GM19025 (cell line): ENCODE data around the gene XRN1.
"Not testable (repeated sequence)": the region's sequence is repeated elsewhere in the genome, so short reads cannot be mapped to it uniquely, and the experiment has no call there.

Experiments used
- ATAC-seq: cut with Tn5 transposase; IDR thresholded peaks from one replicate; pipeline ENCODE4 v1.9.1; 2021; ENCODE audit warnings: mild to moderate bottlenecking, low read depth, moderate library complexity; ENCODE audit not compliant: unreplicated experiment

XRN1 gene, protein sequence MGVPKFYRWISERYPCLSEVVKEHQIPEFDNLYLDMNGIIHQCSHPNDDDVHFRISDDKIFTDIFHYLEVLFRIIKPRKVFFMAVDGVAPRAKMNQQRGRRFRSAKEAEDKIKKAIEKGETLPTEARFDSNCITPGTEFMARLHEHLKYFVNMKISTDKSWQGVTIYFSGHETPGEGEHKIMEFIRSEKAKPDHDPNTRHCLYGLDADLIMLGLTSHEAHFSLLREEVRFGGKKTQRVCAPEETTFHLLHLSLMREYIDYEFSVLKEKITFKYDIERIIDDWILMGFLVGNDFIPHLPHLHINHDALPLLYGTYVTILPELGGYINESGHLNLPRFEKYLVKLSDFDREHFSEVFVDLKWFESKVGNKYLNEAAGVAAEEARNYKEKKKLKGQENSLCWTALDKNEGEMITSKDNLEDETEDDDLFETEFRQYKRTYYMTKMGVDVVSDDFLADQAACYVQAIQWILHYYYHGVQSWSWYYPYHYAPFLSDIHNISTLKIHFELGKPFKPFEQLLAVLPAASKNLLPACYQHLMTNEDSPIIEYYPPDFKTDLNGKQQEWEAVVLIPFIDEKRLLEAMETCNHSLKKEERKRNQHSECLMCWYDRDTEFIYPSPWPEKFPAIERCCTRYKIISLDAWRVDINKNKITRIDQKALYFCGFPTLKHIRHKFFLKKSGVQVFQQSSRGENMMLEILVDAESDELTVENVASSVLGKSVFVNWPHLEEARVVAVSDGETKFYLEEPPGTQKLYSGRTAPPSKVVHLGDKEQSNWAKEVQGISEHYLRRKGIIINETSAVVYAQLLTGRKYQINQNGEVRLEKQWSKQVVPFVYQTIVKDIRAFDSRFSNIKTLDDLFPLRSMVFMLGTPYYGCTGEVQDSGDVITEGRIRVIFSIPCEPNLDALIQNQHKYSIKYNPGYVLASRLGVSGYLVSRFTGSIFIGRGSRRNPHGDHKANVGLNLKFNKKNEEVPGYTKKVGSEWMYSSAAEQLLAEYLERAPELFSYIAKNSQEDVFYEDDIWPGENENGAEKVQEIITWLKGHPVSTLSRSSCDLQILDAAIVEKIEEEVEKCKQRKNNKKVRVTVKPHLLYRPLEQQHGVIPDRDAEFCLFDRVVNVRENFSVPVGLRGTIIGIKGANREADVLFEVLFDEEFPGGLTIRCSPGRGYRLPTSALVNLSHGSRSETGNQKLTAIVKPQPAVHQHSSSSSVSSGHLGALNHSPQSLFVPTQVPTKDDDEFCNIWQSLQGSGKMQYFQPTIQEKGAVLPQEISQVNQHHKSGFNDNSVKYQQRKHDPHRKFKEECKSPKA (N-terminal part only)

DNA sequence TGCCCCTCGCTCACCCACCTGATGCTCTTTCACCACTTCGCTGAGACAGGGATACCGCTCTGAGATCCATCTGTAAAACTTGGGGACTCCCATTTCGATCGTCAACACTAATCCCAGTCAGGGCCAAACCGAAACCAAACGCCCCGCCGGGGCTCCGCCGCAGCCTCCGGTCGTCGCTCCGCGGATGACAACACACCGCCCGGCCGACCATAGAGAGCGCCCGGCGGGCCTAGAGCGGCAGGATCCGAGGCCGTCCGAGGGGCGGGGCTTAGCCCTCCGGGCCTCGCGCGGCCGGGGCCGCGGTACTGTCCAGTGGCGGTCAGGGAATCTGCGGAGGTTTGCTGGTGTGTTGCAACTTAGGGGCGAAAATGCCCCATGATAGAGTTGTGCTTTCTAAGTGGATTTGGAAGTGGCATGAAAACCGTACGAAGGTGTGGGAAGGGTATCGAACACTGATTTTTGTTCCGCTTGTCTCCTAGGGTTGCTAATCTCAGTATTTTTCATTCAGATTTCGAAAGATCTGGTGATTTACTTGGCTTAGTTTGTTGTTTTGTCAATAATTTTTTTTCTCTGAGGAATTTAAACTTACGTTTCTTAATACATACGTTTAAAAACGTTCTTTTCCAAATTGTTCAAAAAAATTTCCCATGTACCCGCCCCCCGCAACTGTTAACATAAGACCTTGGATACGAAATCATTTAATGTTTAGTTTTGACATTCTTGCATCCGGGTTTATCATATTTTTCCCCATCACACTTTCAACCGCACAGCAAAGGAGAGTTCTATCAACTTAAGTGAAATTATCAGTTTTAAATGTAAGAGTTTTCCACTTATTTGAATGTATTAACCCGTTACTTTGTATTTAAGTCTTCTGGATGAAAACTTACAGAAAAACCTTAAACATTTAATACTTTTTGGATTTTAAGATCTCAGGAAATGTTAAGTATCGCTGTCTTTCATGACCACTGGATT is at the start of gene XRN1:
Gene XRN1, minus strand, starts transcription at position 186 of the 972 bp plus-strand sequence. Its CDS starts 93 bp downstream, at position 93.
- ATAC-seq, result peak; percentile 83

DNA sequence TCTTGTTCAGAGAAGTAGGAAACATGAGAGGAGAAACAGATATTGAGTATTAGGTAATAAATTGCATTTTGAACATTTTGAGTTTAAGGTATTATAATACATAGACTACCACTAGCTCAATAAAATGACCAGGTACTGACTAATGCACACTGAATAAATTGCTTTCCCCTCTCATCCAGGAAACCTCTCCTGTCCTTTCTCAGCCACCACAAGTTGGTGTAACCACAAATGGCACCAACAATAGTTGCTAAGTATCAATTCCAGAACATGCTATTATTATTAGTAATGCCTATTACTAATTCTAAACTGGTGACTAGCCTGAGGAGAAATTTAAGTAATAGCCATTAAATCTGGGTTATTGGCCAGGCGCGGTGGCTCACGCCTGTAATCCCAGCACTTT is 47.3 kb upstream of the XRN1 start:
- no peak for ATAC-seq

DNA sequence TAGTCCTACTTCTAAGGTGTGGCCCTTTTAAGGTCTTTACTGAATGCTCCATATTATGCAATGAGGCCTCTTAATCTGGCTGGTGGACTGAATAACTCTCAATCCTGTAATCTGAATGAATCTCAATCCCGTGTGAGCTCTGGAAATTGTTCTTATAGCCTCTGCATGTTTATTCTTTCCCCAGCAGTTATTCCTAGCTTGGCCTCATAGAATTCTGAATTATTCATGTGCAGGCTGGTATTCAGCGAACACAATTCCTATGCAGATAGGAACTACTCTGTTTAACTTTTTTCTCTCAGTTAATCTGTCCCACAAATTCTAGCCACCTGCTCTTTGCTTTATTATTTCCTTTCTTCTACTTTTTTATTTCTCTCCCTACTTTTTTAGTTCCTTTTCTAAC is 44.3 kb upstream of the XRN1 start:
- no peak for ATAC-seq

DNA sequence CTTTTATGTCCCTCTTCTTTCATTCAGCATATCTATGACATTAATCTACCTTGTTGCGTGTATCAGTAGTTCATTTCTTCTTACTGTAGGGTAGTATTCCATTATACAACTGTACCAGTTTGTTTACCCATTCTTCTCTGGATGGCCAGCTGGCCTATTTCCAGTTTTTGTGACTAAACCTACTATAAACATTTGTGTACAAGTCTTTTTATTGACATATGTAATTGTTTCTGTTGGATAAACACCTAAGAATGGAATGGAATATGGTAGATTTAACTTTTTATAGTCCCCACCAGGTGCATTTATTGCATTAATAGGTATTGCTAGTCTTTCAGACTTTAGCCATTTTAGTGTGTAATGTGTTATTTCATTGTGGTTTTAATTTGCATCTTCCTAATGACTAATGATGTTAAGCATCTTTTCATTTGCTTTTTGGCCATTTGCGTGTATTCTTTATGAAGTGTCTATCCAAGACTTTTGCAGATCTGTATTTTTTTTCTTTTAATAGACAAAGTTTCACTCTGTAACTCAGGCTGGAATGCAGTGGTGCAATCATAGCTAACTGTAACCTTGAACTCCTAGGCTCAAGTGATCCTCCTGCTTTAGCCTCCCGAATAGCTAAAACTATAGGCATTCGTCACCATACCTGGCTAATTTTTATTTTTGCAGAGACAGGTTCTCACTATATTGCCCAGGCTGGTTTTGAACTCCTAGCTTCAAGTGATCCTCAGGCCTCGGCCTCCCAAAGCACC is 41.9 kb upstream of the XRN1 start:
- ATAC-seq, result no peak

DNA sequence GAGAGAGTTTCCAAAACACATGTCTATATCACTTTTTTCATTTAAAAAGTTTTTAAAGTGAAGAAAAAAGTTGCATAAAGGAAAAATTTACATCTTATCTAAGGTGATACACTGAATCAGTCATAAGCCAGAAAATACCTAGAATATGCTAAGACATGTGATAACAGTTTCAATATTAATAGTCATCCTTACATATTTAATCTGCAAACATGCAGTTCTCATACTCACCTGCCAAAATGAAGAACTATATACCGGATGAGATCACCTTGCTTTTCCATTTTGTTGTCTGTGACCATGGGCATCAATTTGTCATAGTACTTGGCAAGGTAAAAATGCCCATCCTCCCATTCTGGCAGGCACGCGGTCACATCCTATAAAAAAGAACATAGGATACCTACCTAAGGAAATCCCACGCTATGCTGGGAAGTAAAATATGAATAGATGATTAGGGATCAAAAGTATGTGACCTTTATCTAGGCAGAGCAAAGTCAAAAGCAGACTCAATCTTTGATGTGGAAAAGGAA is 37.1 kb upstream of the XRN1 start:
- no peak for ATAC-seq

DNA sequence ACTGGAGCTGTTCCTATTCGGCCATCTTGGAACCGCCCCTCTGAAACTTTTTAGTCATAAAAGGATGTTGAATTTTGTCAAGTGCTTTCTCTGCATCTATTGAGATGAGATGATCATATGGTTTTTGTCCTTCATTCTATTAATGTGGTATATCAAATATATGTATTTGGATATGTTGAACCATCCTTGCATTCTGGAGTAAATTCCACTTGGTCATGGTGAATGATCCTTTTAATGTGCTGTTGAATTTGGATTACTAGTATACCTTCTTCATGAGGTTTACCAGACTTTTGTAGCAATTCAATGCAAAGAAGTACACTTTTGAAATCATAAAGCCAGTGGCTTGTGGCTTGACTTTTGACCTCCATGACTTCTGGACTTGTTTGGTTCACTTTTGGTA is 33.4 kb upstream of the XRN1 start:
- ATAC-seq, result no peak

DNA sequence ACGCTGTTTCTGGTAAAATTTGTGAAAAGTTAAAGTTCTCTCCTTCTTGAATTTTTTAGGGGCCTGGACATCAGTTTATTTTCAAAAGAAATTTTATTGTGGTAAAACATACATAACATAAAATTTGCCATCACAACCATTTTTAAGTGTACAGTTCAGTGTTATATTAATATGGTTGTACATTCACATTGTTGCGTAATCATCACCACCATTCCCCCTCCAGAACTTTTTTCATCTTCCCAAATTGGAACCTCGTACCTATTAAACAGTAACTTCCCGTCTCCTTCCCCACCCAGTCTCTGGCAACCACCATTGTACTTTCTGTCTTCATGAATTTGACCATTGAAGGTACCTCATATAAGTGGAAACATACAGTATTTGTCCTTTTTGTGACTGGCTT is 23.0 kb upstream of the XRN1 start:
- no peak for ATAC-seq

DNA sequence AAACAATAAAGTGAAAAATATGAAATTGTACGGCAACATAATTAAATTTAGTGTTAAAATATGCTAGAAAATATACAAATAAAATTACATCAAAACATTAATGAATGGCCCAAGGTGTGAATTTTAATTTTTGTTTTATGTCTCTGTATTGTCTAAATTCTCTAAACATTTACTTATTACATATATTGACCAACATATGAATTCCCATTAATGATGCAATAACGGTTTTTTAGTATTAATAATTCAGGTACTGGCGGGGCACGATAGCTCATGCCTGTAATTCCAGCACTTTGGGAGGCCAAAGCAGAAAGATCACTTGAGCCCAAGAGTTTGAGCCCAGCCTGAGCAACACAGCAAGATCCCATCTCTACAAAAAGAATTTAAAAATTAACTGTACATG is 20.6 kb upstream of the XRN1 start:
- no peak for ATAC-seq

DNA sequence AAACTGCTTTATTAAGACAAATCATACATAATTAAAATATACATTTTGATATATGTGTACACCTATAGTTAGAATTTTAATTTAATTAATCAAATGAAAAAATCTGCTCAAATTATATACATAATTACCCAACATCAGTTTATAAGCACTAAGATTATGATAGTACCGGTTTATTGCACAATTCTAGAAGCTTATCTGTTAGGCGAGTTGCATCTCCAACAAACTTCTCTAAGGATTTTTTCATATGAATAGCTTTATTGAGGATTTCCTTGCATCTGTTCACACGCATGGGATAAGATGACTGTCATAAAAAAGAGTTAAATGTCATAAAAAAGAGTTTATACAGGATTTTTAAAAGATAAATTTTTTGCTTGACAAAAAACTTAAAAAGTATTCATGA is 19.9 kb upstream of the XRN1 start:
- no peak for ATAC-seq

DNA sequence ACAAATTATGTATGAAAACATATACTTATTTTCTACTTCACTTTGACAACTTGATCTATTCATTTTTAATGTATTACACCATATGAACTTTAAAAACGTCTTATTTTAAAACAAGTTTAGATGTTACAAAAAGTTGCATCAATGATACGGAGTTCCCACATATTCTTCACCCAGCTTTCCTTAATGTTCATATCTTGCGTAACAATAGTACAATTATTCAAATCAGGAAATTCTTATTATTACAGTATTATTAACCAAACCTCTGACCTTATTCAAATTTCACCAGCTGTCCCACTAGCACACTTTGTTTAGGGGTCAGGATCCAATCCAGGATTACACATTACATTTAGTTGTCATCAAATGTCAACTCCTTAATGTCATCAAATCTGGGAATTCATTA is 12.9 kb upstream of the XRN1 start:
- no peak for ATAC-seq

DNA sequence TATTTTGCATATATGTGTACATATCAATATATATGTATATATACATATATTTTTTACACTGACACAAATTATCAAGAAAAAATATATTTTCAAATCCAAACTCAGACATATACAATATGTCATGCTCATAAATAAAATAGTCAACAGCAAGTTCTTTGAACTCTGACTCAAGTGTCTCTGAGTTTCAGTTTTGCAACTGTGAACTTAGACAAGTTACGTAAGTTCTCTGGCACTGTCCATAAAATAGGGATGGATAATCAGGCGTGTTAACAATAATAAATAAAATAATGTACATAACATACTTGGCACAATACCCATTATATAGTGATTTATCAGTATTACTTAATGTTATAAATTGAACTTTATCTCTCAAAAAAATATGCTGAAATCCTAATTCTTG is 12.1 kb upstream of the XRN1 start:
- no peak for ATAC-seq

DNA sequence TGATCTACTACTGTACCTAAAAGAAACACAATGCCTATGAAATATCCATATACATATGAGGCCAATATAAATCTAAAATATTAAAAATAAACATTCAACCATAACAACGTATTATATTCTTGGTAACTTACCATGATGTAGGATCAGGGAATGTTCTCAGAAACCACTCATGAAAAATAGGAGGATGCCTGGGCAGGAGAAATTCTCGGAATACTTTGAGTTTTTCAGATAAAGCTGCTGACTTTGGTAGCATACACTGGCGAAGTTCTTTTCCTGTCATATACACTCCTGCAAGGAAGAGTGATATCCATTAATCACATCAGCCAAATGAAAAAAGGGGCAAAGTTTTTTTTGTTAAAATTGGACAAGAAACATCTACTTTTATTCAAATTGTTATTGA is 11.3 kb upstream of the XRN1 start:
- ATAC-seq, result no peak

DNA sequence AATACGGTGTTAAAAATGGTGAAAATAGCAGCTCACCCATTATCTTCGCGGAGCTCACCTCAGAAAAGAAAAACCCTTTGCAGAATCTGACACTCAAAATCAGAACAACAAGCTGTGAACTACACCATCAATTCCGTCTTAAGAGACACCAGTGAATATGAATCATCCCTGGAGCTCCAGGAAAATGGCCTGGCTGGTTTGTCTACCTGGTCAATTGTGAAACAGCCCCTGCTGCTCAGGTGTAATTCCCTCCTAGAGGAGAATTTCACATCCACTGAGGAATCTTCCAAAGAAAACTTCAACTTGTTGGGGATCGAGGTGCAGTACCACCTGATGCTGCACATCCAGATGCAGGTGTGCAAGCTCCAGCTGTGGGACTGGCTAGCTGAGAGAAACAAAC is 3.0 kb upstream of the XRN1 start:
- ATAC-seq, result no peak

DNA sequence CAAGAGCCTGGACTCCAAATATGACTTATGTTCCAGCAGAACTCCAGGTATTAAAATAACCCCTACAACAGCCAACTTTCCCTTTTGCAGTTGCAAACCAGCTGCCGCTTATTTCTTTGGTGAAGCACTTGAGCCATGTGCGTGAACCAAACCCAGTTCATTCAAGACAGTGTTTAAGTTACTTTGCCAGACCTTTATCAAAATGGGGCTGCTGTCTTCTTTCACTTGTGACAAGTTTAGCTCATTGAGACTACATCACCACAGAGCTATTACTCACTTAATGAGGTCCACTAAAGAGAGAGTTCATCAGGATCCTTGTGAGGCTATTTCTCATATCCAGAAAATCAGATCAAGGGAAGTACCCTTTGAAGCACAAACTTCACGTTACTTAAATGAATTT is 2.4 kb upstream of the XRN1 start:
- no peak for ATAC-seq

DNA sequence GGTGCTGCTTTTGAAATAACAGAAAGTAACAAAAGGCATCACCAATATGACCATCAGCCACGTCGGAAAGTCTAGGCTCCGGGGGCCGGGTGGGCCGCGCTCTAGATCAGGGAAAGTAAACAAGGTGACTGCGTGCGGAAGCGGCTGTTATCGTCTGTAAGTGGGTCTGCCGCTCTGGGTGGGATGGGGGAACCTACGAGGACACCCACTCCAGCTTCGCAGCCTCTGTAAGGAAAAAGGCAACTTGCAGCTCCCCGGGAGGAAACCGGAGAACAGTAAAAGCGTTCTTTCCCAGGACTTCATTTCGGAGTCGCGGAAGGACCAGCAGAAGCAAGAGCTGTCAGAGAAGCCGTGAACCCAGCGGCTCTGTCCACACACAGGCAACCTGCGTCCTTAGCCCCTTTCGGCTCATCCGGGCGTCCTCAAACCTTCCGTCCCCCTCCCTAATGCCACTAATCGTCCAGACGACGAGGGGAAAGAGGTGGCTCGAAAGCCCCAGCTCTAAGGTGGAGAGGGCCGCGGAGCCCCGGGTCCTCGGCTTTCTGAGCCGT is 461 bp downstream of the XRN1 start:
- peak; percentile 16 for ATAC-seq

DNA sequence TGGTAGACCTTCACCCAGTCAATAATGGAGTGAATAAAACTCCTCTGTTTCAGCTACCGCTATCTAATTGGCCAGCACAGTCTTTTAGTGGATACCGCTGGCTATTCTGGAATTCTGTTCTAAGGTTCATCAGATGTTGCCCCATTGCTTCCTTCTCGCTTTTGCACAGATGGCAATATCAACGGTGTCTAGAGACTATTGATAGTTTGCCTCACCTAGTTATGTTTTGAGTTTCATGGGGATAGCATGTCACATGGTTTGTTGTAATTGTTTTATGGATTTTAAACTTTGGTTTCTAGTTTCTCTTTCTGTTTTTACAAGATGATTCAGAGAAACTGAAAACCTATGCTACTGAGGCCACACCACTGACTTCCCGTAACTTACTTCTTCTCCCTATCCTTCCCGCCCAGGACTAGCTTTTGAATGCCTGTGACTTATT is 2.0 kb downstream of the XRN1 start:
- peak; percentile 43 for ATAC-seq

DNA sequence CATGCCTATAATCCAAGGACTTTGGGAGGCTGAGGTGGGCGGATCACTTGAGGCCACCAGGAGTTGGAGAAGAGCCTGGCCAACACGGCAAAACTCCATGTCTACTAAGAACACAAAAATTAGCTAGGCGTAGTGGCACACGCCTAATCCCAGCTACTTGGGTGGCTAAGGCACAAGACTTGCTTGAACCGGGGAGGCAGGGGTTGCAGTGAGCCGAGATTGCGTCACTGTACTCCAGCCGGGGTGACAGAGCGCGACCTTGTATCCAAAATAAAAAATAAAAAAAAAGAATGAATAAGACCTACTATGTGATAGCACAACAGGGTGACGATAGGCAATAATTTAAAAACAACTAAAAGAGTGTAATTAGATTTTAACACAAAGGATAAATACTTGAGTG is 3.5 kb downstream of the XRN1 start:
- no peak for ATAC-seq

DNA sequence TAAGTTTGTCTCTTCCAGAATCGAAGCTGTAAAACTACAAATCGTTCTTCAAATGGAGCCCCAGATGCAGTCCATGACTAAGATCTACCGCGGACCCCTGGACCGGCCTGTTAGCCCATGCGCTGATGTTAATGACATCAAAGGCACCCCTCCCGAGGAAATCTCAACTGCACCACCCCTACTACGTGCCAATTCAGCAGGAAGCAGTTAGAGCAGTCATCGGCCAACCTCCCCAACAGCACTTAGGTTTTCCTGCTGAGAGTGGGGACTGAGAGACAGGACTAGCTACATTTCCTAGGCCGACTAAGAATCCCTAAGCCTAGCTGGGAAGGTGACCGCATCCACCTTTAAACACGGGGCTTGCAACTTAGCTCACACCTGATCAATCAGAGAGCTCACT is 4.8 kb downstream of the XRN1 start:
- not testable (repeated sequence) for ATAC-seq
